ENCODE data around the gene SOCS3.

The SOCS3 gene

DNA sequence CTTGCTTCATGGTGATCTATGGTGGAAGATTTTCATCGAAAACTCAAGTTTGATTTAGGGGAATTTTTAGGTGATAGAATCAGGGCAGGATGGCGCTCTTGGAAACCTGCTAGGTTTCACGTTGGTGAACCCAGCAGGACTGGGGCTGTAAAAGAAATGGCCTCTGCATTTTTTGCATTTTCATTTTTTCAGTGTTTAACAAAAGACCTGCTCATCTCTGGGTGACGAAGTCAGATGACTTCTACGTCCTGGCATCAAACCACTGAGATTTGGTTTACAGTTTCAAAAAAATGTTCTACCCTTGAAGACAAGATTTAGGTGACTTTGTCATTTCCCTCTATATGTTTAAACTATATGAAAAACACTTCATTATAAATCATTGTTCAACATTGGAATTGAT lies 20.5 kb upstream of the SOCS3 start:
- no peak overlapping the region for H3K4me3 ChIP-seq (replicated peaks; ENCODE audit: low read depth, low read length)
- TF ChIP-seq, protein P1, sequence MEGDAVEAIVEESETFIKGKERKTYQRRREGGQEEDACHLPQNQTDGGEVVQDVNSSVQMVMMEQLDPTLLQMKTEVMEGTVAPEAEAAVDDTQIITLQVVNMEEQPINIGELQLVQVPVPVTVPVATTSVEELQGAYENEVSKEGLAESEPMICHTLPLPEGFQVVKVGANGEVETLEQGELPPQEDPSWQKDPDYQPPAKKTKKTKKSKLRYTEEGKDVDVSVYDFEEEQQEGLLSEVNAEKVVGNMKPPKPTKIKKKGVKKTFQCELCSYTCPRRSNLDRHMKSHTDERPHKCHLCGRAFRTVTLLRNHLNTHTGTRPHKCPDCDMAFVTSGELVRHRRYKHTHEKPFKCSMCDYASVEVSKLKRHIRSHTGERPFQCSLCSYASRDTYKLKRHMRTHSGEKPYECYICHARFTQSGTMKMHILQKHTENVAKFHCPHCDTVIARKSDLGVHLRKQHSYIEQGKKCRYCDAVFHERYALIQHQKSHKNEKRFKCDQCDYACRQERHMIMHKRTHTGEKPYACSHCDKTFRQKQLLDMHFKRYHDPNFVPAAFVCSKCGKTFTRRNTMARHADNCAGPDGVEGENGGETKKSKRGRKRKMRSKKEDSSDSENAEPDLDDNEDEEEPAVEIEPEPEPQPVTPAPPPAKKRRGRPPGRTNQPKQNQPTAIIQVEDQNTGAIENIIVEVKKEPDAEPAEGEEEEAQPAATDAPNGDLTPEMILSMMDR (IDR thresholded peaks at IDR 0.05; ENCODE audit: low read length, missing control alignments) = no peak
- DNase-seq (ENCODE audit: low read depth) = no peak

DNA sequence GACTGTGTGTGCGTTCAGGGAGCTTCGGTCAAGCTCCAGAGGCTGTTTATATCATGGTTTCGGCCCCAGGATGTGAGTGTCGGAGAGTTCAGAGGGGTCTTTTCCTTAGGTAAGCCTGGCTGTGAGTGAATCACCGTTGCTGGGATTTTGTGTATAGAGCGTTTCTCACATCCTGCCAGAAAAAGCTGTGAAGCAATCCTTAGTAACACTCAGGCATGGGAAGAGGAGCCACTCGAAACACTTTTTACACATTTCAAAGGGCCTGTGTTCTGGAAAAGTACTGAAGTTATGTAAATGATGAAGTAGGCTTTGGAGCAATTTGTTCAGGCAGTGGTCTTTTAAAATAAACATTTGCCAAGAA lies 19.2 kb upstream of the SOCS3 start:
- TF ChIP-seq, protein P1 (IDR thresholded peaks at IDR 0.05; ENCODE audit: low read length, missing control alignments) = no peak
- DNase-seq (ENCODE audit: low read depth) = peak; percentile 90
- peak overlapping the region; percentile 91 for H3K4me3 ChIP-seq (replicated peaks; ENCODE audit: low read depth, low read length)

DNA sequence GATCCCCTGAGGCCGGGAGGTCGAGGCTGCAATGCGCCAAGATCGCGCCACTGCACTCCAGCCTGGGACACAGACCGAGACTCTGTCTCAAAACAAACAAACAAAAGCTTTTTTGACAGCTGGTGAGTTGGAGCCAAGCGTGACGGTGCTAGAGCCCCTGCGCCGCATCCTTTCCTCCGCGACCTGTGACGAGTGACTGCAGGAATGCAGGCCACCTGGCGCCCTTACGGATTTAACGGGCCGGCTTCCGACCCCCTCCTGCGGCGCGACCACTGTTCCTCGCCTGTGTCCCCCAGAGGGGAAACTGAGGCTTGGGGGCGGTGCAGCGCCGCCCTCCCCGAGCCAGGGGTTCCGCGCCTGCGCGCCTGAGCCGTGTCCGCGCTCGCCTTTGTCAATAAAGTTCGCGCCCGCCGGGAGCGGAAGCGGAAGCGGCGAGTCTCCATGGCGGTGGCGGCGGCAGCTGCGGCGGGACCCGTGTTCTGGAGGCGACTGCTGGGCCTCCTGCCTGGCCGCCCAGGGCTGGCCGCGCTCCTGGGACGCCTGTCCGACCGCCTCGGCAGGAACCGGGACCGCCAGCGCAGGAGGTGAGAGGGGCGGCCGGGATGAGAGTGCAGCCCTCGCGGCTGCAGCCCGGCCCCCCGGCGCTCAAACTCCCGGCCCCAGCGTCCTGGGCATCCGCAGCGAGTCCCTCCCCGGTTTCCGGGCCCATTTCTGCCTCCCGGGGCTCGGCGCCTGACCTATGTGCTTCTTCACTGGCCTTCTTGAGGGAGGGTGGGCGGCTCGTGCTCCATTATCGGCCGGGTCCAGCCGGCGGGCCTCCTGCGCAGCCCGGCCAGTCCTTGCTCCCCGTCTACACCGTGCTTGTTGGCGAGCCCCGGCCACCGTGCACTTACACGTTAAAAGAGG lies 18.6 kb upstream of the SOCS3 start, which contains the start of gene PGS1:
TSS of gene PGS1 (plus strand) at position 425 of the 906 bp plus-strand sequence. CDS start at position 442, 17 bp downstream.
- TF ChIP-seq, protein P1 (IDR thresholded peaks at IDR 0.05; ENCODE audit: low read length, missing control alignments) = no peak
- H3K4me3 ChIP-seq (replicated peaks; ENCODE audit: low read depth, low read length) = peak within 1 kb of the TSS; percentile 91
- peak; percentile 74 for DNase-seq (ENCODE audit: low read depth)

DNA sequence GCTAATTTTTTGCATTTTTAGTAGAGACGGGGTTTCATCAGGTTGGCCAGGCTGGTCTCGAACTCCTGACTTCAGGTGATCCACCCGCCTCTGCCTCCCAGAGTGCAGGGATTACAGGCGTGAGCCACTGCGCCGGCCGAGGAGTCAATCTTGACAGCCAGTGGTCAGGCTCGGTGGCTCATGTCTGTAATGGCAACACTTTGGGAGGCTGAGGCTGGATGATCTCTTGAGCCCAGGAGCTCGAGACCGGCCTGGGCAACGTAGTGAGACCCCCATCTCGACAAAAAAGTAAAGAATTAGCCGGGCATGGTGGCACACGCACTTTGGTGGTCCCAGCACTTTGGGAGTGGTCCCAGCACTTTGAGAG lies 18.0 kb upstream of the SOCS3 start:
- DNase-seq (ENCODE audit: low read depth) = no peak
- TF ChIP-seq, protein P1 (IDR thresholded peaks at IDR 0.05; ENCODE audit: low read length, missing control alignments) = no peak
- peak overlapping the region; percentile 91 for H3K4me3 ChIP-seq (replicated peaks; ENCODE audit: low read depth, low read length)

DNA sequence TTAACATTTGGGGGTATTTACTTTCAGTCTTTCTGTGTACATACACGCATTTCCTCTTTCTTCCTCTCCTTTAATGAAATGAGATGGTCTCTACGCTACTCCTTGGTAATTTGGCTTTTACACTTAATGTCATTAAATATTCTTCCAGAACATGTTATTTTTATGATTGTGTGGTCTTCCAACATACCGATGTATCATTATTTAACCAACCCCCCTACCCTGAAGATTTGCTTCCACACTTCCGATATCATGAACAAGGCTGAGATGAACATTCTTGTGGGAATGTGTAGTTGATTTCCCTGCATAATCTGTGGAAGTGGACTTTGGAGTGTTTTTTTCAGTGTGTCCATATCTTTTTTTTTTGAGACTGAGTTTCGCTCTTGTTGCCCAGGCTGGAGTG lies 16.3 kb upstream of the SOCS3 start:
- H3K4me3 ChIP-seq (replicated peaks; ENCODE audit: low read depth, low read length) = no peak overlapping the region
- DNase-seq (ENCODE audit: low read depth) = no peak

DNA sequence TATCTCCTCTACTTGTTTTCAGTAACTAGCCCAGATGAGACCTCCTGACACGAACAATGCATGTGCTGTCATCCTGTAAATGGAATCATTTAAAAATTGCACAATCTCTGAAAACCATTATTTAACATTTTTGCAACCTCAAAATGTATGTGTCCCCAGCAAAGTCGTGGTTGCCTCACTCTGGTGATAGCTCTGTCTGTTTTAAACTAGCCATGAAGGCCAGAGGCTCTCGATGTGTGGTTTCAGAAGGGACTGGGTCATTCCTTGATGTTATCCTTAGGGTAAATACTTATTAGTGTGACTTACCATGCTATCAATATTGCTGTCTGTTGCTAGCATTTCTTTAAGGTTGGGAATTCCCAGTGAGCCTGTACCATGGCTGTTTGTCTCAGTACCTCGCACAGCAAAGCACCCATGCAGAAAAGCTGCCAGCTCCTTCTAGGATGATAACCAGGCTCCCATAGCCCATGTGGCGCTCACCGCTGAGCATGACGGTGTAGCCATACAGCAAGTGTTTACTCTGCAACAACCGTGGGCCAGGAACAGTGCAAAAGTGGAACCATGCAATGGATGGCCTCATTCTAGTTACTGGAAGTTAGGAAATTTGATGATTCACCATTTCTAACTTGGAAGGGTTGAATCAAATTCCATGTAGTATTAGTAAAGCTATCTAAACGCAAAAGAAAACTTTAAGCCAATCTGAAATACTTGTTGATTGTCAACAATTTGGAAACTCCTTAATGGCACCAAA lies 15.7 kb upstream of the SOCS3 start:
- TF ChIP-seq, protein P1 (IDR thresholded peaks at IDR 0.05; ENCODE audit: low read length, missing control alignments) = no peak
- peak; percentile 97 for DNase-seq (ENCODE audit: low read depth)
- H3K4me3 ChIP-seq (replicated peaks; ENCODE audit: low read depth, low read length) = peak overlapping the region; percentile 11

More for the DNA sequence above, 16.3 kb upstream of the SOCS3 start:
- TF ChIP-seq, protein P1 (IDR thresholded peaks at IDR 0.05; ENCODE audit: low read length, missing control alignments) = no peak
